Activated T-helper 9 cell treated with anti-CD3 and anti-CD28 coated beads, Interleukin-2, amount 50 U/mL, for 16 hours (primary cell): ENCODE results near the gene SLC29A3.

Experiments
- DNase-seq: peaks from one replicate; pipeline ENCODE4 v3.0.0-alpha.2; 2020; ENCODE audit warnings: low read depth

Gene SLC29A3

GRCh38 chr10:71300555-71301370, 18.3 kb upstream of the SLC29A3 start:
- no peak for DNase-seq

GRCh38 chr10:71301371-71301916, 17.6 kb upstream of the SLC29A3 start:
- DNase-seq, result no peak

- no peak for DNase-seq
Observed at GRCh38 chr10:71302451-71302850, 16.6 kb upstream of the SLC29A3 start.

GRCh38 chr10:71302874-71303568, 16.0 kb upstream of the SLC29A3 start:
- DNase-seq, result no peak

GRCh38 chr10:71303569-71303907, 15.5 kb upstream of the SLC29A3 start:
- DNase-seq, result no peak

- DNase-seq, result no peak
Observed at GRCh38 chr10:71304914-71305313, 14.1 kb upstream of the SLC29A3 start.

GRCh38 chr10:71306979-71307378, 12.1 kb upstream of the SLC29A3 start:
- no peak for DNase-seq

- DNase-seq, result no peak
Observed at GRCh38 chr10:71307469-71308085, 11.5 kb upstream of the SLC29A3 start.

GRCh38 chr10:71308244-71308643, 10.8 kb upstream of the SLC29A3 start:
- no peak for DNase-seq

- DNase-seq, result no peak
Observed at GRCh38 chr10:71308985-71309384, 10.1 kb upstream of the SLC29A3 start.

- DNase-seq, result no peak
Observed at GRCh38 chr10:71309919-71310318, 9.1 kb upstream of the SLC29A3 start.

GRCh38 chr10:71312220-71312619, 6.8 kb upstream of the SLC29A3 start:
- DNase-seq, result no peak

- DNase-seq, result no peak
Observed at GRCh38 chr10:71312811-71313789, 6.0 kb upstream of the SLC29A3 start.

GRCh38 chr10:71314028-71314693, 4.9 kb upstream of the SLC29A3 start:
- peak; percentile 30 for DNase-seq

- DNase-seq, result no peak
Observed at GRCh38 chr10:71314694-71315225, 4.3 kb upstream of the SLC29A3 start.

- DNase-seq, result no peak
Observed at GRCh38 chr10:71316056-71316785, 2.8 kb upstream of the SLC29A3 start.

- no peak for DNase-seq
Observed at GRCh38 chr10:71316786-71317160, 2.3 kb upstream of the SLC29A3 start.

- DNase-seq, result no peak
Observed at GRCh38 chr10:71317739-71318138, 1.3 kb upstream of the SLC29A3 start.

- DNase-seq, result no peak
Observed at GRCh38 chr10:71319800-71320392, 837 bp downstream of the SLC29A3 start.

GRCh38 chr10:71320592-71320991, 1.5 kb downstream of the SLC29A3 start:
- no peak for DNase-seq
